Activated gamma-delta T cell treated with Interleukin-2 at 50 U/mL for 16 hours (primary cell): Measurements from ENCODE around the gene JCAD.
"Not testable (repeated sequence)": the region's sequence is repeated elsewhere in the genome, so short reads cannot be mapped to it uniquely, and the experiment has no call there.

Experiments used
- DNase-seq: peaks from one replicate; pipeline ENCODE4 v3.0.0-alpha.2; 2020

JCAD gene

GRCh38 chr10:30018496-30018895 is 40.9 kb downstream of the JCAD start:
- no peak for DNase-seq

- DNase-seq: no peak
Observed at GRCh38 chr10:30017966-30018365, 41.4 kb downstream of the JCAD start.

- DNase-seq: no peak
Observed at GRCh38 chr10:30017556-30017955, 41.8 kb downstream of the JCAD start.

GRCh38 chr10:30014511-30014910 is 44.9 kb downstream of the JCAD start:
- no peak for DNase-seq

GRCh38 chr10:30013757-30014156 is 45.6 kb downstream of the JCAD start:
- DNase-seq: no peak

GRCh38 chr10:30011956-30012647 is 47.3 kb downstream of the JCAD start:
- no peak for DNase-seq

- DNase-seq: no peak
Observed at GRCh38 chr10:30011396-30011795, 48.0 kb downstream of the JCAD start.

- no peak for DNase-seq
Observed at GRCh38 chr10:30007406-30007805, 52.0 kb downstream of the JCAD start.

GRCh38 chr10:30006410-30006809 is 53.0 kb downstream of the JCAD start:
- no peak for DNase-seq

- DNase-seq: not testable (repeated sequence)
Observed at GRCh38 chr10:30005116-30005515, 54.3 kb downstream of the JCAD start.

- DNase-seq: peak; percentile 53
Observed at GRCh38 chr10:30002426-30003266, 56.7 kb downstream of the JCAD start.

GRCh38 chr10:30000802-30001571 is 58.4 kb downstream of the JCAD start:
- DNase-seq: no peak

- DNase-seq: peak; percentile 77
Observed at GRCh38 chr10:29998142-29998808, 61.1 kb downstream of the JCAD start.

GRCh38 chr10:29994811-29995210 is 64.6 kb downstream of the JCAD start:
- DNase-seq: no peak

- DNase-seq: no peak
Observed at GRCh38 chr10:29993319-29993915, 66.0 kb downstream of the JCAD start.

- no peak for DNase-seq
Observed at GRCh38 chr10:29992914-29993313, 66.5 kb downstream of the JCAD start.

- DNase-seq: no peak
Observed at GRCh38 chr10:29991382-29991781, 68.0 kb downstream of the JCAD start.

GRCh38 chr10:29987471-29987870 is 71.9 kb downstream of the JCAD start:
- DNase-seq: no peak

- DNase-seq: no peak
Observed at GRCh38 chr10:29982997-29983648, 76.3 kb downstream of the JCAD start.

GRCh38 chr10:29981510-29981909 is 77.9 kb downstream of the JCAD start:
- DNase-seq: no peak

- no peak for DNase-seq
Observed at GRCh38 chr10:29980084-29980483, 79.3 kb downstream of the JCAD start.

- not testable (repeated sequence) for DNase-seq
Observed at GRCh38 chr10:29979421-29979779, 80.0 kb downstream of the JCAD start.
